Fibroblast of lung (primary cell): ENCODE results near the gene CAMK1D. TPM values are rescaled to one million over a fixed set of nuclear protein-coding genes. Genes with fewer than 3 reads are reported as not detected.
"Not testable (repeated sequence)": the region's sequence is repeated elsewhere in the genome, so short reads cannot be mapped to it uniquely, and the experiment has no call there.

Experiments
- DNase-seq, 2 donors: peaks; one replicate each; pipeline versions ENCODE4 v3.0.0 to v3.0.0-alpha.2; 2010; ENCODE audit warnings: low read depth in 2 of 2
- H2AFZ ChIP-seq: 2 replicates; pipeline ENCODE4 v1.5.1; 2012; ENCODE audit warnings: low read length, control low read depth, inconsistent platforms
- H3K27ac ChIP-seq: 2 replicates; pipeline ENCODE4 v1.5.1; 2011; ENCODE audit warnings: low read length, control low read depth; ENCODE audit not compliant: insufficient read depth
- H3K27me3 ChIP-seq: 2 replicates; pipeline ENCODE4 v1.5.1; 2011; ENCODE audit warnings: mild to moderate bottlenecking, low read length; ENCODE audit not compliant: control insufficient read depth, insufficient read depth
- H3K36me3 ChIP-seq: 2 replicates; pipeline ENCODE4 v1.5.1; 2011; ENCODE audit warnings: low read length; ENCODE audit not compliant: control insufficient read depth, insufficient read depth
- H3K4me1 ChIP-seq: 2 replicates; pipeline ENCODE4 v1.5.1; 2011; ENCODE audit warnings: low read length; ENCODE audit not compliant: control insufficient read depth, insufficient read depth; ENCODE audit errors: extremely low read depth
- H3K4me2 ChIP-seq: 2 replicates; pipeline ENCODE4 v1.5.1; 2011; ENCODE audit warnings: low read length, control low read depth; ENCODE audit not compliant: insufficient read depth; ENCODE audit errors: extremely low read depth
- H3K4me3 ChIP-seq, 4 experiments: fragments of 200-600 bp in 1 of 4; sonication (generic) in 1 of 4; replicated peaks in 1 of 4; 2 replicates each; pipeline ENCODE4 v1.5.1; 2011 to 2016; ENCODE audit warnings: low read length in 4 of 4, low read depth in 3 of 4, mild to moderate bottlenecking in 3 of 4, control low read depth in 2 of 4, inconsistent platforms in 1 of 4, mixed read lengths in 1 of 4; ENCODE audit not compliant: insufficient read depth in 1 of 4; ENCODE audit errors: control extremely low read depth in 1 of 4
- H3K79me2 ChIP-seq: 2 replicates; pipeline ENCODE4 v1.5.1; 2012; ENCODE audit warnings: mild to moderate bottlenecking, low read length, inconsistent platforms; ENCODE audit not compliant: control insufficient read depth, insufficient read depth
- H3K9ac ChIP-seq: 2 replicates; pipeline ENCODE4 v1.5.1; 2011; ENCODE audit warnings: mild to moderate bottlenecking, low read length, control low read depth; ENCODE audit not compliant: insufficient read depth
- H3K9me3 ChIP-seq: 2 replicates; pipeline ENCODE4 v1.5.1; 2012; ENCODE audit warnings: low read depth, low read length; ENCODE audit not compliant: control insufficient read depth, insufficient read depth
- H4K20me1 ChIP-seq: 2 replicates; pipeline ENCODE4 v1.5.1; 2011; ENCODE audit warnings: low read length; ENCODE audit not compliant: control insufficient read depth, insufficient read depth; ENCODE audit errors: extremely low read depth
- EZH2 ChIP-seq: IDR thresholded peaks from 2 replicates; pipeline ENCODE4 v1.5.1; 2012; ENCODE audit warnings: low read length, control low read depth, mild to moderate bottlenecking; ENCODE audit errors: missing control alignments
- polyA plus RNA-seq, 2 donors: library from polyadenylated mRNA; depleted of rRNA in 1 of 2; stranded (reverse) in 1 of 2; unstranded in 1 of 2; fragments of >200 nt; gene quantifications; 2 replicates each; pipeline ENCODE4 v1.2.1, GENCODE V29; 2011 to 2012; ENCODE audit warnings: missing spikeins in 1 of 2
- total RNA-seq: library from RNA; depleted of rRNA; stranded (reverse); fragments of >200 nt; gene quantifications from 2 replicates; pipeline ENCODE4 v1.2.1, GENCODE V29; 2014
- TF ChIP-seq, protein P1 (sequence below), 2 donors: IDR thresholded peaks in 1 of 2; conservative IDR thresholded peaks in 1 of 2; 1 replicate in 1 of 2; 2 replicates in 1 of 2; pipeline ENCODE4 v1.5.1; 2011 to 2012; ENCODE audit warnings: low read length in 2 of 2, control low read depth in 1 of 2, inconsistent platforms in 1 of 2, low read depth in 1 of 2, mild to moderate bottlenecking in 1 of 2

CAMK1D gene
- total and polyA plus RNA-seq, 2 donors (not counting 1 experiment from before 2014, with no cell fraction given) = 2.3 TPM

DNA sequence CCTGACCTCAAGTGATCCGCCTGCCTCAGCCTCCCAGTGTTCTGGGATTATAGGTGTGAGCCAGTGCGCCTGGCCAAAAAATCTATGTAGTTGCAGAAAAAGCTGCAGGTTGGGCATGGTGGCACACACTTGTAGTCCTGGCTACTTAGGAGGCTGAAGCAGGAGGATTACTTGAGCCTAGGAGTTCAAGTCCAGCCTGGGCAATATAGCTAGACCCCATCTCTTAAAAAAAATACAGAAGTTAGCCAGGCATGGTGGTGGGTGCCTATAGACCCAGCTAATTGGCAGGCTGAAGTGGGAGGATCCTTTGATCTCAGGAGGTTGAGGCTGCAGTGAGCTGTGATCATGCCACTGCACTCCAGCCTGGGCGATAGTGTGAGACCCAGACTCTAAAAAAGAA is 24.8 kb upstream of the CAMK1D start:
- no peaks in the 10 kb centered on the region for H3K27me3 ChIP-seq
- H3K36me3 ChIP-seq = no peaks in the 10 kb centered on the region
- H3K9me3 ChIP-seq = no peaks in the 10 kb centered on the region
- no peak for DNase-seq
- H3K9ac ChIP-seq = no peak overlapping the region
- no peak overlapping the region for H2AFZ ChIP-seq
- H3K4me2 ChIP-seq = no peak overlapping the region
- no peaks in the 10 kb centered on the region for H3K4me1 ChIP-seq
- no peak overlapping the region for H3K4me3 ChIP-seq
- TF ChIP-seq, protein P1, sequence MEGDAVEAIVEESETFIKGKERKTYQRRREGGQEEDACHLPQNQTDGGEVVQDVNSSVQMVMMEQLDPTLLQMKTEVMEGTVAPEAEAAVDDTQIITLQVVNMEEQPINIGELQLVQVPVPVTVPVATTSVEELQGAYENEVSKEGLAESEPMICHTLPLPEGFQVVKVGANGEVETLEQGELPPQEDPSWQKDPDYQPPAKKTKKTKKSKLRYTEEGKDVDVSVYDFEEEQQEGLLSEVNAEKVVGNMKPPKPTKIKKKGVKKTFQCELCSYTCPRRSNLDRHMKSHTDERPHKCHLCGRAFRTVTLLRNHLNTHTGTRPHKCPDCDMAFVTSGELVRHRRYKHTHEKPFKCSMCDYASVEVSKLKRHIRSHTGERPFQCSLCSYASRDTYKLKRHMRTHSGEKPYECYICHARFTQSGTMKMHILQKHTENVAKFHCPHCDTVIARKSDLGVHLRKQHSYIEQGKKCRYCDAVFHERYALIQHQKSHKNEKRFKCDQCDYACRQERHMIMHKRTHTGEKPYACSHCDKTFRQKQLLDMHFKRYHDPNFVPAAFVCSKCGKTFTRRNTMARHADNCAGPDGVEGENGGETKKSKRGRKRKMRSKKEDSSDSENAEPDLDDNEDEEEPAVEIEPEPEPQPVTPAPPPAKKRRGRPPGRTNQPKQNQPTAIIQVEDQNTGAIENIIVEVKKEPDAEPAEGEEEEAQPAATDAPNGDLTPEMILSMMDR (conservative IDR thresholded peaks at IDR 0.05 in 1 of 2, IDR thresholded peaks at IDR 0.05 in 1 of 2; ENCODE audit: low read depth in 1 of 2, low read length in 2 of 2) = no peak
- TF ChIP-seq EZH2 = no peak
- H3K79me2 ChIP-seq = no peaks in the 10 kb centered on the region
- no peak overlapping the region for H3K27ac ChIP-seq
- H4K20me1 ChIP-seq = no peaks in the 10 kb centered on the region

DNA sequence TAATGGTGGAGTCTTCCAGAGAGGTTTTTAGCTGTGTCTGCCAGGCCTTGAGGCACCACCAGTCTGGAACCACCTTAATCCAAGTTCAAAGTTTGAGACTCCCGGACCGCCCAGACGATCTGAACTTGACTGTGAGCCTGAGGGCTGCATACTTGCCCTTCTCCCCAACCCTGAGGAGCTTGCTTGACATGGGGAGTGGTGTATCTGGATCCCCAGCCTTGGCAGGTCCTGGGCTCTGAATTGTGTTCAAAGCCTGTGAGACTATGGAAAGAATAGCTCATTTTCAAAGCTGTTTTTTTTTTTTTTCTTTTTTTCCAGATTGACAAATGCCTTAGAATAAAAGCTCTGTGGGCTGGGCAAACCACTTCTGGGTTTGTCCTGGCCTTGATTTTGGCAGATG is 22.3 kb upstream of the CAMK1D start:
- Histone ChIP-seq H3K27ac (no peak overlapping the region), H3K9ac (no peak overlapping the region), H3K4me3 (no peak overlapping the region), H3K27me3 (no peaks in the 10 kb centered on the region), H4K20me1 (no peaks in the 10 kb centered on the region), H3K4me2 (no peak overlapping the region), H3K79me2 (no peaks in the 10 kb centered on the region), H3K36me3 (no peaks in the 10 kb centered on the region), H3K9me3 (no peaks in the 10 kb centered on the region), H2AFZ (no peak overlapping the region), H3K4me1 (no peaks in the 10 kb centered on the region)
- no peak for DNase-seq
- TF ChIP-seq, protein P1 (conservative IDR thresholded peaks at IDR 0.05 in 1 of 2, IDR thresholded peaks at IDR 0.05 in 1 of 2; ENCODE audit: low read depth in 1 of 2, low read length in 2 of 2) = no peak
- no peak for TF ChIP-seq EZH2

DNA sequence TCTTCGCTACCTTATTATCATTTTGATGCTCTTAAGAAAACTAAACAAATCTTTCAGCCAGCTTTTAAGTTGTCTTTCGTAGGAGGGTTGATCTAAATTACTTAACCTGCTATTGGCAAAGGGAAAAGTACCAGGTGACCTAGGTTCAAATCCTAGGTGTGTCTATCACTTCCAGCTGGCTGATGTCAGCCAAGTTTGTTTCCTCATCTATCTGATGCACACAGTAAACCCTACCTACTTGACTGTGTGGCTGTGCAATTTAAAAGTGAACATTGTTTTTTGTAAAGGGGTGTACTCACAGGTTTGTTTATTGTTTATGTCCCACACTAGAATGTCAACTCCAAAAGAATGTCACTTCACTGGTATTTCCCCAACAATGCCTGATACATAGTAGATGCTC is 21.9 kb upstream of the CAMK1D start:
- Histone ChIP-seq H4K20me1 (no peaks in the 10 kb centered on the region), H3K27me3 (no peaks in the 10 kb centered on the region)

DNA sequence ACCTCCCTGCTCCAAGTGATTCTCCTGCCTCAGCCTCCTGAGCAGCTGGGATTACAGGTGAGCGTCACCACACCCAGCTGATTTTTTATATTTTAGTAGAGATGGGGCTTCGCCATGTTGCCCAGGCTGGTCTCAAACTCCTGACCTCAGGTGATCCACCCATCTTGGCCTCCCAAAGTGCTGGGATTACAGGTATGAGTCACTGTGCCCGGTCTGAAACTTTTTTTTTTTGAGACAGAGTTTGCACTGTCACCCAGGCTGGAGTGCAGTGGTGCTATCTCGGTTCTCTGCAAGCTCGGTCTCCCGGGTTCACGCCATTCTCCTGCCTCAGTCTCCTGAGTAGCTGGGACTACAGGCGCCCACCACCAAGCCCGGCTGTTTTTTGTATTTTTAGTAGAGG is 21.0 kb upstream of the CAMK1D start:
- H3K4me3 ChIP-seq, H3K79me2 ChIP-seq, H2AFZ ChIP-seq, H3K27me3 ChIP-seq, H3K9ac ChIP-seq, H3K36me3 ChIP-seq, H3K9me3 ChIP-seq, H4K20me1 ChIP-seq, H3K4me2 ChIP-seq, H3K4me1 ChIP-seq, DNase-seq, H3K27ac ChIP-seq: not testable (repeated sequence)

More for the DNA sequence above, 21.9 kb upstream of the CAMK1D start:
- TF ChIP-seq, protein P1 (conservative IDR thresholded peaks at IDR 0.05 in 1 of 2, IDR thresholded peaks at IDR 0.05 in 1 of 2; ENCODE audit: low read depth in 1 of 2, low read length in 2 of 2) = no peak
- TF ChIP-seq EZH2 = no peak
- Histone ChIP-seq H3K4me1 (no peaks in the 10 kb centered on the region), H3K27ac (no peak overlapping the region), H3K4me2 (no peak overlapping the region), H3K36me3 (no peaks in the 10 kb centered on the region), H3K4me3 (no peak overlapping the region), H3K9ac (no peak overlapping the region), H3K79me2 (no peaks in the 10 kb centered on the region), H3K9me3 (no peaks in the 10 kb centered on the region), H2AFZ (no peak overlapping the region)
- no peak for DNase-seq
